ENCODE results near the gene PHF19. TPM values are rescaled to one million over a fixed set of nuclear protein-coding genes. Genes with fewer than 3 reads are reported as not detected.

PHF19 gene
- total and polyA plus RNA-seq, 10 of the 15 experiments (the other 5 are each of a cell fraction or from before 2014, with no cell fraction given): 26.0 to 133 (median 87.7) TPM

DNA sequence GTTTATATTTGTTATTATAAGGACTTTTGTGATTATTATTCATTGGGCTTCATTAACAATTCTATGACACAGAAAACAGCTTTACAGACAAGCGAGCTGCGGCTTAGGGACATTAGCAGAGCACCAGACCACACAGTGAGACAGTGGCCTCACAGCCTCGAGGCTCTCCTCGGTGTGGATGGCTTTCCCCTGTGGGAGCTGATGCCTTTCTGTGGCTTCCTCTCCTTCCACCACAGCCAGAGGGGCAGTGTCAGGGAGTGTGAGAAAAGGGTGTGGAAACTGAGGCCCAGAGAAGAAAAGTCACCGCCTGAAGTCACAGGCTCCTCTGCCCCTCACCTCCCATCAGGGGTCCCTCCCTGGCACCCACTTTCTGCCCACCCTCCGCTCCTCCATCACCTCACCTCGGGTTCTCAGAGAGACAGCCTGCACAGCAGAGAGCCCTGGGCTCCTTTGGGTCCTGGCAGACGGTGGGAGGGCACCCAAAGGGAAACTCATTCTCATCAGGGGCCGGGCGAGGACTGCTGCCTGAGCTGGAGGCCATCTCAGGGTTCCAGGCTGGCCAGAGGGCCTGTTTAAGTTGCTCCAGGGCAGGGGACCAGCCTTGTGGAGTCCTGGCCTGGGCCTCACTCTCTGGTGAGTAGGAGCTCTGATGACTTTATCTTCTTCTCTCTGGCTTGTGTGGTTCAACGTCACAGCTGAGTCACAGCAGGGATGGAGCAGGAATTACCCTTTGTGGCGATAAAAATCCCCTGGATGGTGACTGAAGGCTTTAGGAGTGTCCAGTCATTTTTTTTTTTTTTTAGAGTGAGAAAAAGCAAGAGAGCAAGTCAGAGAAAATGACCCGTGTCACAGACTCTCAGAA, 48.8 kb upstream of the PHF19 start (continued):
- TF ChIP-seq BHLHE40 (IDR thresholded peaks at IDR 0.05; ENCODE audit: borderline replicate concordance in 1 of 2, low read depth in 2 of 2, low read length in 1 of 2): peak; percentile 36 to 69; a peak in 3 of 4 replicates
- TF ChIP-seq, protein P1, sequence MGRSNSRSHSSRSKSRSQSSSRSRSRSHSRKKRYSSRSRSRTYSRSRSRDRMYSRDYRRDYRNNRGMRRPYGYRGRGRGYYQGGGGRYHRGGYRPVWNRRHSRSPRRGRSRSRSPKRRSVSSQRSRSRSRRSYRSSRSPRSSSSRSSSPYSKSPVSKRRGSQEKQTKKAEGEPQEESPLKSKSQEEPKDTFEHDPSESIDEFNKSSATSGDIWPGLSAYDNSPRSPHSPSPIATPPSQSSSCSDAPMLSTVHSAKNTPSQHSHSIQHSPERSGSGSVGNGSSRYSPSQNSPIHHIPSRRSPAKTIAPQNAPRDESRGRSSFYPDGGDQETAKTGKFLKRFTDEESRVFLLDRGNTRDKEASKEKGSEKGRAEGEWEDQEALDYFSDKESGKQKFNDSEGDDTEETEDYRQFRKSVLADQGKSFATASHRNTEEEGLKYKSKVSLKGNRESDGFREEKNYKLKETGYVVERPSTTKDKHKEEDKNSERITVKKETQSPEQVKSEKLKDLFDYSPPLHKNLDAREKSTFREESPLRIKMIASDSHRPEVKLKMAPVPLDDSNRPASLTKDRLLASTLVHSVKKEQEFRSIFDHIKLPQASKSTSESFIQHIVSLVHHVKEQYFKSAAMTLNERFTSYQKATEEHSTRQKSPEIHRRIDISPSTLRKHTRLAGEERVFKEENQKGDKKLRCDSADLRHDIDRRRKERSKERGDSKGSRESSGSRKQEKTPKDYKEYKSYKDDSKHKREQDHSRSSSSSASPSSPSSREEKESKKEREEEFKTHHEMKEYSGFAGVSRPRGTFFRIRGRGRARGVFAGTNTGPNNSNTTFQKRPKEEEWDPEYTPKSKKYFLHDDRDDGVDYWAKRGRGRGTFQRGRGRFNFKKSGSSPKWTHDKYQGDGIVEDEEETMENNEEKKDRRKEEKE (IDR thresholded peaks at IDR 0.05): 0 out of 2 replicates have a peak, but pooled peaks have one; percentile 5
- peak; percentile 98 for TF ChIP-seq SMAD5 (IDR thresholded peaks at IDR 0.05; ENCODE audit: low read depth)
- no peak for TF ChIP-seq MYB (IDR thresholded peaks at IDR 0.05; ENCODE audit: borderline replicate concordance, low read depth, low read length)
- no peak for TF ChIP-seq SREBF1 (IDR thresholded peaks at IDR 0.05; ENCODE audit: low read length)
- TF ChIP-seq, protein P2, sequence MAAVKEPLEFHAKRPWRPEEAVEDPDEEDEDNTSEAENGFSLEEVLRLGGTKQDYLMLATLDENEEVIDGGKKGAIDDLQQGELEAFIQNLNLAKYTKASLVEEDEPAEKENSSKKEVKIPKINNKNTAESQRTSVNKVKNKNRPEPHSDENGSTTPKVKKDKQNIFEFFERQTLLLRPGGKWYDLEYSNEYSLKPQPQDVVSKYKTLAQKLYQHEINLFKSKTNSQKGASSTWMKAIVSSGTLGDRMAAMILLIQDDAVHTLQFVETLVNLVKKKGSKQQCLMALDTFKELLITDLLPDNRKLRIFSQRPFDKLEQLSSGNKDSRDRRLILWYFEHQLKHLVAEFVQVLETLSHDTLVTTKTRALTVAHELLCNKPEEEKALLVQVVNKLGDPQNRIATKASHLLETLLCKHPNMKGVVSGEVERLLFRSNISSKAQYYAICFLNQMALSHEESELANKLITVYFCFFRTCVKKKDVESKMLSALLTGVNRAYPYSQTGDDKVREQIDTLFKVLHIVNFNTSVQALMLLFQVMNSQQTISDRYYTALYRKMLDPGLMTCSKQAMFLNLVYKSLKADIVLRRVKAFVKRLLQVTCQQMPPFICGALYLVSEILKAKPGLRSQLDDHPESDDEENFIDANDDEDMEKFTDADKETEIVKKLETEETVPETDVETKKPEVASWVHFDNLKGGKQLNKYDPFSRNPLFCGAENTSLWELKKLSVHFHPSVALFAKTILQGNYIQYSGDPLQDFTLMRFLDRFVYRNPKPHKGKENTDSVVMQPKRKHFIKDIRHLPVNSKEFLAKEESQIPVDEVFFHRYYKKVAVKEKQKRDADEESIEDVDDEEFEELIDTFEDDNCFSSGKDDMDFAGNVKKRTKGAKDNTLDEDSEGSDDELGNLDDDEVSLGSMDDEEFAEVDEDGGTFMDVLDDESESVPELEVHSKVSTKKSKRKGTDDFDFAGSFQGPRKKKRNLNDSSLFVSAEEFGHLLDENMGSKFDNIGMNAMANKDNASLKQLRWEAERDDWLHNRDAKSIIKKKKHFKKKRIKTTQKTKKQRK (IDR thresholded peaks at IDR 0.05; ENCODE audit: low read depth, low read length): no peak
- TF ChIP-seq CBFB (IDR thresholded peaks at IDR 0.05; ENCODE audit: low read depth): peak; percentile 94
- TF ChIP-seq, protein P3, sequence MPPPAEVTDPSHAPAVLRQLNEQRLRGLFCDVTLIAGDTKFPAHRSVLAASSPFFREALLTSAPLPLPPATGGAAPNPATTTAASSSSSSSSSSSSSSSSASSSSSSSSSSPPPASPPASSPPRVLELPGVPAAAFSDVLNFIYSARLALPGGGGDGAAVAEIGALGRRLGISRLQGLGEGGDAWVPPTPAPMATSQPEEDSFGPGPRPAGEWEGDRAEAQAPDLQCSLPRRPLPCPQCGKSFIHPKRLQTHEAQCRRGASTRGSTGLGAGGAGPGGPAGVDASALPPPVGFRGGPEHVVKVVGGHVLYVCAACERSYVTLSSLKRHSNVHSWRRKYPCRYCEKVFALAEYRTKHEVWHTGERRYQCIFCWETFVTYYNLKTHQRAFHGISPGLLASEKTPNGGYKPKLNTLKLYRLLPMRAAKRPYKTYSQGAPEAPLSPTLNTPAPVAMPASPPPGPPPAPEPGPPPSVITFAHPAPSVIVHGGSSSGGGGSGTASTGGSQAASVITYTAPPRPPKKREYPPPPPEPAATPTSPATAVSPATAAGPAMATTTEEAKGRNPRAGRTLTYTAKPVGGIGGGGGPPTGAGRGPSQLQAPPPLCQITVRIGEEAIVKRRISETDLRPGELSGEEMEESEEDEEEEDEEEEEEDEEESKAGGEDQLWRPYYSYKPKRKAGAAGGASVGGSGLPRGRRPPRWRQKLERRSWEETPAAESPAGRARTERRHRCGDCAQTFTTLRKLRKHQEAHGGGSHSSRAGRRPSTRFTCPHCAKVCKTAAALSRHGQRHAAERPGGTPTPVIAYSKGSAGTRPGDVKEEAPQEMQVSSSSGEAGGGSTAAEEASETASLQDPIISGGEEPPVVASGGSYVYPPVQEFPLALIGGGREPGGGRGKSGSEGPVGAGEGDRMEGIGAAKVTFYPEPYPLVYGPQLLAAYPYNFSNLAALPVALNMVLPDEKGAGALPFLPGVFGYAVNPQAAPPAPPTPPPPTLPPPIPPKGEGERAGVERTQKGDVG (CRISPR knock-in tag; IDR thresholded peaks at IDR 0.05): no peak

Data from GM12878 (cell line).